Caco-2 (cell line): Measurements from ENCODE around the gene MYLK2. TPM values are rescaled to one million over a fixed set of nuclear protein-coding genes. Genes with fewer than 3 reads are reported as not detected.
"Not testable (repeated sequence)": the region's sequence is repeated elsewhere in the genome, so short reads cannot be mapped to it uniquely, and the experiment has no call there.

ENCODE experiments used
- BruUV-seq: library from RNA; stranded (reverse); fragments of 400-500 nt; replicated peaks from 2 replicates; lab custom pipeline; 2021; lab: Mats Ljungman, UMichigan
- CTCF ChIA-PET: fragments of 300-600 bp; sonication (Branson Sonifier 250); formaldehyde crosslinking; loops from one replicate; lab custom pipeline; 2022; ENCODE audit warnings: antibody characterized with exemption; lab: Charles Lee
- POLR2A ChIA-PET: fragments of 300-600 bp; sonication (Branson Sonifier 250); formaldehyde crosslinking; loops from one replicate; lab custom pipeline; 2022; ENCODE audit warnings: antibody characterized with exemption; lab: Charles Lee
- DNase-seq, 2 experiments: peaks; one replicate each; pipeline versions ENCODE4 v3.0.0 to v3.0.0-alpha.2; 2020 to 2022
- H3K27me3 ChIP-seq: replicated peaks from 2 replicates; pipeline ENCODE4 v1.6.0; 2011; ENCODE audit warnings: low read length; ENCODE audit not compliant: control insufficient read depth, insufficient read depth
- H3K36me3 ChIP-seq: 2 replicates; pipeline ENCODE4 v1.5.1; 2011; ENCODE audit warnings: low read length; ENCODE audit not compliant: control insufficient read depth, insufficient read depth
- H3K4me1 ChIP-seq: fragments of 250-450 bp; sonication (Bioruptor Pico); 2 replicates; pipeline ENCODE4 v1.5.1; 2020; ENCODE audit warnings: mild to moderate bottlenecking
- H3K4me3 ChIP-seq: 2 replicates; pipeline ENCODE4 v1.5.1; 2011; ENCODE audit warnings: low read depth, mild to moderate bottlenecking, control low read depth, low read length
- H3K9me3 ChIP-seq: fragments of 250-450 bp; sonication (Bioruptor Pico); 2 replicates; pipeline ENCODE4 v1.5.1; 2020; ENCODE audit warnings: mild to moderate bottlenecking, moderate library complexity
- H3K27ac Mint-ChIP-seq: one replicate; pipeline ENCODE4 v1.8.0; 2022; ENCODE audit warnings: mixed read lengths; ENCODE audit not compliant: unreplicated experiment
- H3K27me3 Mint-ChIP-seq: one replicate; pipeline ENCODE4 v1.8.0; 2022; ENCODE audit warnings: mixed read lengths; ENCODE audit not compliant: insufficient read depth, unreplicated experiment
- H3K36me3 Mint-ChIP-seq: one replicate; pipeline ENCODE4 v1.8.0; 2022; ENCODE audit warnings: mild to moderate bottlenecking, mixed read lengths; ENCODE audit not compliant: insufficient read depth, unreplicated experiment
- H3K4me1 Mint-ChIP-seq: one replicate; pipeline ENCODE4 v1.8.0; 2022; ENCODE audit warnings: low read depth, mixed read lengths; ENCODE audit not compliant: unreplicated experiment
- H3K4me3 Mint-ChIP-seq: one replicate; pipeline ENCODE4 v1.8.0; 2022; ENCODE audit warnings: mild to moderate bottlenecking, moderate library complexity, mixed read lengths; ENCODE audit not compliant: unreplicated experiment
- H3K9me3 Mint-ChIP-seq: one replicate; pipeline ENCODE4 v1.8.0; 2022; ENCODE audit warnings: mixed read lengths; ENCODE audit not compliant: unreplicated experiment
- intact Hi-C: fragments of 100-400 bp; cut with micrococcal nuclease; formaldehyde crosslinking; loops from one replicate; pipeline ENCODE4 v1.10.0; 2022; ENCODE audit not compliant: unreplicated experiment
- total RNA-seq: library from RNA; stranded (reverse); gene quantifications from 2 replicates; pipeline ENCODE4 v1.2.3, GENCODE V29; 2022
- TF ChIP-seq, protein P1 (sequence below), 2 experiments: fragments of 200-600 bp in 1 of 2; IDR thresholded peaks; 1 replicate in 1 of 2; 2 replicates in 1 of 2; pipeline versions ENCODE4 v1.5.1 to v1.8.0; 2011 to 2022; ENCODE audit warnings: antibody characterized with exemption in 1 of 2, control low read depth in 1 of 2, inconsistent platforms in 1 of 2, low read depth in 1 of 2, low read length in 1 of 2, mild to moderate bottlenecking in 1 of 2, moderate library complexity in 1 of 2; ENCODE audit not compliant: insufficient read depth in 1 of 2, severe bottlenecking in 1 of 2, unreplicated experiment in 1 of 2

MYLK2 gene
- total RNA-seq, 1 experiment from 2014 or later = 0.91 TPM

DNA sequence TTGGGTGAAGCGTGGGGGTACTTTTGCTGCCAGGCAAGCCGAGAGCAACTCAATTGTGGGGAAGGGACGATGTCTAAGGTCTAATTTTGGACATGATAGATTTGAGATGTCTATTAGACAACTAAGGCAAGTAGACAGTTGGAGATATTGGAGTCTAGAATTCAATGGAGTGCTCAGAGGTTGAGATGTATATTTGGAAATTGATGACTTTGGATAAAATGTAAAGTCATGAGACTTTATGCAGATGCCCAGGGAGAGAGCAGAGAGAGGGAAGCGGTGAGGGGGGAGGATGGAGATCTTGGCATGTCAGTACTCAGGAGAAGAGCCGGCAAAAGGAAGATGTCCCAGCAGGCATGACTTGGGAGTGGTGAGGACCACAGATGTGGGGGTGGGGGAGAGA is 6.9 kb downstream of the MYLK2 start:
- Histone ChIP-seq H3K4me1 (no peaks in the 10 kb centered on the region), H3K4me3 (no peak overlapping the region), H3K9me3 (no peaks in the 10 kb centered on the region), H3K36me3 (no peaks in the 10 kb centered on the region), H3K27me3 (no peaks in the 10 kb centered on the region)
- no peak overlapping the region for H3K27ac Mint-ChIP-seq
- H3K4me3 Mint-ChIP-seq = no peak overlapping the region
- H3K9me3 Mint-ChIP-seq = no peaks in the 10 kb centered on the region
- CTCF ChIA-PET = interaction anchor here (0.6 kb wide), 1 partner anchor 199 kb away, joined by 3 read pairs; no protein-coding TSS in a partner anchor
- no peaks in the 10 kb centered on the region for H3K36me3 Mint-ChIP-seq
- intact Hi-C loops = no loop called here
- no peaks in the 10 kb centered on the region for H3K27me3 Mint-ChIP-seq
- H3K4me1 Mint-ChIP-seq = no peaks in the 10 kb centered on the region
- BruUV-seq = no TSS peak
- POLR2A ChIA-PET = no interaction called here
- DNase-seq = no peak
- TF ChIP-seq, protein P1, sequence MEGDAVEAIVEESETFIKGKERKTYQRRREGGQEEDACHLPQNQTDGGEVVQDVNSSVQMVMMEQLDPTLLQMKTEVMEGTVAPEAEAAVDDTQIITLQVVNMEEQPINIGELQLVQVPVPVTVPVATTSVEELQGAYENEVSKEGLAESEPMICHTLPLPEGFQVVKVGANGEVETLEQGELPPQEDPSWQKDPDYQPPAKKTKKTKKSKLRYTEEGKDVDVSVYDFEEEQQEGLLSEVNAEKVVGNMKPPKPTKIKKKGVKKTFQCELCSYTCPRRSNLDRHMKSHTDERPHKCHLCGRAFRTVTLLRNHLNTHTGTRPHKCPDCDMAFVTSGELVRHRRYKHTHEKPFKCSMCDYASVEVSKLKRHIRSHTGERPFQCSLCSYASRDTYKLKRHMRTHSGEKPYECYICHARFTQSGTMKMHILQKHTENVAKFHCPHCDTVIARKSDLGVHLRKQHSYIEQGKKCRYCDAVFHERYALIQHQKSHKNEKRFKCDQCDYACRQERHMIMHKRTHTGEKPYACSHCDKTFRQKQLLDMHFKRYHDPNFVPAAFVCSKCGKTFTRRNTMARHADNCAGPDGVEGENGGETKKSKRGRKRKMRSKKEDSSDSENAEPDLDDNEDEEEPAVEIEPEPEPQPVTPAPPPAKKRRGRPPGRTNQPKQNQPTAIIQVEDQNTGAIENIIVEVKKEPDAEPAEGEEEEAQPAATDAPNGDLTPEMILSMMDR (IDR thresholded peaks at IDR 0.05; ENCODE audit: insufficient read depth in 1 of 2, low read depth in 1 of 2, low read length in 1 of 2, severe bottlenecking in 1 of 2, unreplicated experiment in 1 of 2) = no peak

DNA sequence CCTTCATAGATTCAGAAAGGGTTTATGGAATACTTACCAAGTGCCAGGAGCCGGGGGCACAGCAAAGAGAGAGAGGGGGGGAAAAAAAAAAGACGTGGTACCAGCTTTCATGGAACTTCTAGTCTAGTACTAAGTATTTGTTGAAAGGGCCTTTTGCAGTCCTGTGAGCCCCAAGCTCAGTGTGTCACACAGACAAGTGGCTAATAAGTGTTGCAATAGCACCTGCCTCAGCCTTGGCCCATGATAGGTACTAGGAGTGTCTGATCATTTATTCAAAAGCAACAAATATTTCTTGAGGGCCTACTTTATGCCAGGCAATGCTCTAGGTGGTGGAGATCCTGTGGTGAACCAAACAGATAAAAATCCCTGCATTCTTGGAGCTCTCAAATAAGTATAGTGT is 7.9 kb downstream of the MYLK2 start:
- no peak overlapping the region for H3K4me3 ChIP-seq
- intact Hi-C loops = no loop called here
- ChIA-PET CTCF (interaction anchor here (0.7 to 1.6 kb wide), 4 partner anchors 10 to 191 kb away, joined by 3 to 7 read pairs (median 4); no protein-coding TSS in a partner anchor), POLR2A (no interaction called here)
- BruUV-seq = no TSS peak
- no peaks in the 10 kb centered on the region for H3K27me3 Mint-ChIP-seq
- no peak overlapping the region for H3K27ac Mint-ChIP-seq
- H3K27me3 ChIP-seq = no peaks in the 10 kb centered on the region
- H3K36me3 ChIP-seq = no peaks in the 10 kb centered on the region
- TF ChIP-seq, protein P1 (IDR thresholded peaks at IDR 0.05; ENCODE audit: insufficient read depth in 1 of 2, low read depth in 1 of 2, low read length in 1 of 2, severe bottlenecking in 1 of 2, unreplicated experiment in 1 of 2) = no peak
- H3K9me3 ChIP-seq = no peaks in the 10 kb centered on the region
- H3K36me3 Mint-ChIP-seq = no peaks in the 10 kb centered on the region
- no peaks in the 10 kb centered on the region for H3K4me1 ChIP-seq
- DNase-seq = no peak
- H3K4me3 Mint-ChIP-seq = no peak overlapping the region
- H3K9me3 Mint-ChIP-seq = no peaks in the 10 kb centered on the region
- no peaks in the 10 kb centered on the region for H3K4me1 Mint-ChIP-seq

DNA sequence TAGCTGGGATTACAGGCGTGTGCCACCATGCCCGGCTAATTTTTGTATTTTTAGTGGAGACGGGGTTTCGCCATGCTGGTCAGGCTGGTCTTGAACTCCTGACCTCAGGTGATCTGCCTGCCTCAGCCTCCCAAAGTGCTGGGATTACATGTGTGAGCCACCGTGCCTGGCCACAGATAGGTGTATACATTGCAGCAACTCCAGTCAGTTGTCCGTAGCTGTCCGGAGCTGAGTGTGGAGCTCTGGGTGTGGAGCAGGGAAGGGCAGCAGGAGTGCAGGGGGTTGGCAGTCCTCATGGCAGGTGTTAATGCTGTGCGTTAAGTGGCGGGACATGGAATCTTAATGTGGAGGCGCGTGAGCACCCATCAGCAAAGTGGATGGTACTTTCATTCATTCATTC is 8.9 kb downstream of the MYLK2 start:
- H3K9me3 ChIP-seq, BruUV-seq, POLR2A ChIA-PET, H3K36me3 ChIP-seq, H3K27me3 ChIP-seq, DNase-seq, H3K9me3 Mint-ChIP-seq, H3K36me3 Mint-ChIP-seq, H3K27ac Mint-ChIP-seq, H3K4me1 ChIP-seq, H3K4me3 Mint-ChIP-seq, H3K4me1 Mint-ChIP-seq, H3K4me3 ChIP-seq, intact Hi-C loops, H3K27me3 Mint-ChIP-seq: not testable (repeated sequence)
- CTCF ChIA-PET = interaction anchor here (1.6 kb wide), 1 partner anchor 9 kb away, joined by 7 read pairs; no protein-coding TSS in a partner anchor
